Measurements from ENCODE around the gene CNTN5. TPM values are rescaled to one million over a fixed set of nuclear protein-coding genes. Genes with fewer than 3 reads are reported as not detected.

The CNTN5 gene
- polyA plus RNA-seq, 1 donor from 2014 or later, result 1.1 TPM

DNA sequence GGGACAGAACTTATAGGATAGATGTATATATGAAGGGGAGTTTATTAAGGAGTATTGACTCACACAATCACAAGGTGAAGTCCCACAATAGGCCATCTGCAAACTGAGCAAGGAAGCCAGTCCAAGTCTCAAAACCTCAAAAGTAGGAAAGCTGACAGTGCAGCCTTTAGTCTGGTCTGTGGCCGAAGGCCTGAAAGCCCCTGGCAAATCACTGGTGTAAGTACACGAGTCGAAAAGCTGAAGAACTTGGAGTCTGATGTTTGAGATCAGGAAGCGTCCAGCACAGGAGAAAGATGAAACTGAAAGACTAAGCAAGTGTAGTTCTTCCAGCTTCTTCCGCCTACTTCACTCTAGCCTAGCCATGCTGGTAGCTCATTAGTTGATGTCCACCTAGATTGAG is 866.7 kb downstream of the CNTN5 start:
- Histone ChIP-seq H2AFZ (ENCODE audit: low read depth, low read length) (no peak overlapping the region), H4K20me1 (ENCODE audit: insufficient read depth) (no peaks in the 10 kb centered on the region), H3K27me3 (ENCODE audit: insufficient read depth, low read depth, low read length) (no peaks in the 10 kb centered on the region), H3K9me3 (ENCODE audit: low read length) (no peaks in the 10 kb centered on the region), H3K9me2 (ENCODE audit: insufficient read depth, low read length) (no peaks in the 10 kb centered on the region), H3K36me3 (ENCODE audit: insufficient read depth, low read length) (no peaks in the 10 kb centered on the region), H3F3A (ENCODE audit: insufficient read depth, low read length, poor library complexity, severe bottlenecking) (no peaks in the 10 kb centered on the region), H3K4me3 (ENCODE audit: low read length) (no peak overlapping the region), H3K27ac (ENCODE audit: low read length) (no peak overlapping the region), H3K79me2 (replicated peaks; ENCODE audit: insufficient read depth, low read length) (no peaks in the 10 kb centered on the region), H3K4me2 (ENCODE audit: low read length) (no peak overlapping the region), H3K9ac (ENCODE audit: low read length) (no peak overlapping the region)
- TF ChIP-seq EZH2 (IDR thresholded peaks at IDR 0.05; ENCODE audit: borderline replicate concordance, insufficient read depth, low read length, poor library complexity, severe bottlenecking) (no peak), RAD21 (conservative IDR thresholded peaks at IDR 0.05) (no peak), TAF1 (IDR thresholded peaks at IDR 0.05; ENCODE audit: low read depth) (no peak), POLR2AphosphoS5 (IDR thresholded peaks at IDR 0.05) (no peak), EP300 (conservative IDR thresholded peaks at IDR 0.05; ENCODE audit: poor library complexity, severe bottlenecking) (no peak), SMC3 (conservative IDR thresholded peaks at IDR 0.05; ENCODE audit: poor library complexity) (no peak), MXI1 (conservative IDR thresholded peaks at IDR 0.05; ENCODE audit: poor library complexity, severe bottlenecking) (no peak)
- TF ChIP-seq, protein P1, sequence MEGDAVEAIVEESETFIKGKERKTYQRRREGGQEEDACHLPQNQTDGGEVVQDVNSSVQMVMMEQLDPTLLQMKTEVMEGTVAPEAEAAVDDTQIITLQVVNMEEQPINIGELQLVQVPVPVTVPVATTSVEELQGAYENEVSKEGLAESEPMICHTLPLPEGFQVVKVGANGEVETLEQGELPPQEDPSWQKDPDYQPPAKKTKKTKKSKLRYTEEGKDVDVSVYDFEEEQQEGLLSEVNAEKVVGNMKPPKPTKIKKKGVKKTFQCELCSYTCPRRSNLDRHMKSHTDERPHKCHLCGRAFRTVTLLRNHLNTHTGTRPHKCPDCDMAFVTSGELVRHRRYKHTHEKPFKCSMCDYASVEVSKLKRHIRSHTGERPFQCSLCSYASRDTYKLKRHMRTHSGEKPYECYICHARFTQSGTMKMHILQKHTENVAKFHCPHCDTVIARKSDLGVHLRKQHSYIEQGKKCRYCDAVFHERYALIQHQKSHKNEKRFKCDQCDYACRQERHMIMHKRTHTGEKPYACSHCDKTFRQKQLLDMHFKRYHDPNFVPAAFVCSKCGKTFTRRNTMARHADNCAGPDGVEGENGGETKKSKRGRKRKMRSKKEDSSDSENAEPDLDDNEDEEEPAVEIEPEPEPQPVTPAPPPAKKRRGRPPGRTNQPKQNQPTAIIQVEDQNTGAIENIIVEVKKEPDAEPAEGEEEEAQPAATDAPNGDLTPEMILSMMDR (IDR thresholded peaks at IDR 0.05; ENCODE audit: poor library complexity, severe bottlenecking), result no peak
- TF ChIP-seq, protein P2, sequence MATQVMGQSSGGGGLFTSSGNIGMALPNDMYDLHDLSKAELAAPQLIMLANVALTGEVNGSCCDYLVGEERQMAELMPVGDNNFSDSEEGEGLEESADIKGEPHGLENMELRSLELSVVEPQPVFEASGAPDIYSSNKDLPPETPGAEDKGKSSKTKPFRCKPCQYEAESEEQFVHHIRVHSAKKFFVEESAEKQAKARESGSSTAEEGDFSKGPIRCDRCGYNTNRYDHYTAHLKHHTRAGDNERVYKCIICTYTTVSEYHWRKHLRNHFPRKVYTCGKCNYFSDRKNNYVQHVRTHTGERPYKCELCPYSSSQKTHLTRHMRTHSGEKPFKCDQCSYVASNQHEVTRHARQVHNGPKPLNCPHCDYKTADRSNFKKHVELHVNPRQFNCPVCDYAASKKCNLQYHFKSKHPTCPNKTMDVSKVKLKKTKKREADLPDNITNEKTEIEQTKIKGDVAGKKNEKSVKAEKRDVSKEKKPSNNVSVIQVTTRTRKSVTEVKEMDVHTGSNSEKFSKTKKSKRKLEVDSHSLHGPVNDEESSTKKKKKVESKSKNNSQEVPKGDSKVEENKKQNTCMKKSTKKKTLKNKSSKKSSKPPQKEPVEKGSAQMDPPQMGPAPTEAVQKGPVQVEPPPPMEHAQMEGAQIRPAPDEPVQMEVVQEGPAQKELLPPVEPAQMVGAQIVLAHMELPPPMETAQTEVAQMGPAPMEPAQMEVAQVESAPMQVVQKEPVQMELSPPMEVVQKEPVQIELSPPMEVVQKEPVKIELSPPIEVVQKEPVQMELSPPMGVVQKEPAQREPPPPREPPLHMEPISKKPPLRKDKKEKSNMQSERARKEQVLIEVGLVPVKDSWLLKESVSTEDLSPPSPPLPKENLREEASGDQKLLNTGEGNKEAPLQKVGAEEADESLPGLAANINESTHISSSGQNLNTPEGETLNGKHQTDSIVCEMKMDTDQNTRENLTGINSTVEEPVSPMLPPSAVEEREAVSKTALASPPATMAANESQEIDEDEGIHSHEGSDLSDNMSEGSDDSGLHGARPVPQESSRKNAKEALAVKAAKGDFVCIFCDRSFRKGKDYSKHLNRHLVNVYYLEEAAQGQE (IDR thresholded peaks at IDR 0.05; ENCODE audit: borderline replicate concordance), result no peak

DNA sequence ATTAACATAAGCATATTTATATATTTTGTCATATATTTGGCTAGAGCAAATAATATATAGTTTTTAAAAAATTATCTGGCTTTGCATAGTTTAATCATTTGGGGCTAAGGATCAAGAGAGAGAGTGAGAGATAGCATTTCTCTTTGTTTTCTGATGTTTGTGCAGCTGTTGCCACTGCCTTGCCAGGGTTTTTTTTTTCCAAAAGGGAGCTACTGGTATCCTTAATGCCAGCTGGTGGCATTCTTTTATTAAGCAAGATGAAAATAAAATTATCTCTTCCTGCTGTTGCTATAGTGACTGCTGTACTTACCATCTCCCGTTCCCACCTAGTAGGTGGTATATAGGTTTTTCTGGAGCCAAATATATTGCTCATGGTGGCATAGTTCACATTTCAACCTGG is 873.1 kb downstream of the CNTN5 start:
- H3K4me2 ChIP-seq (ENCODE audit: low read length), result no peak overlapping the region
- H3K27ac ChIP-seq (ENCODE audit: low read length), result no peak overlapping the region
- H3K9me2 ChIP-seq (ENCODE audit: insufficient read depth, low read length), result no peaks in the 10 kb centered on the region
- H3F3A ChIP-seq (ENCODE audit: insufficient read depth, low read length, poor library complexity, severe bottlenecking), result no peaks in the 10 kb centered on the region
- TF ChIP-seq SMC3 (conservative IDR thresholded peaks at IDR 0.05; ENCODE audit: poor library complexity) (no peak), TAF1 (IDR thresholded peaks at IDR 0.05; ENCODE audit: low read depth) (no peak), EP300 (conservative IDR thresholded peaks at IDR 0.05; ENCODE audit: poor library complexity, severe bottlenecking) (no peak), EZH2 (IDR thresholded peaks at IDR 0.05; ENCODE audit: borderline replicate concordance, insufficient read depth, low read length, poor library complexity, severe bottlenecking) (no peak), POLR2AphosphoS5 (IDR thresholded peaks at IDR 0.05) (no peak), RAD21 (conservative IDR thresholded peaks at IDR 0.05) (no peak), MXI1 (conservative IDR thresholded peaks at IDR 0.05; ENCODE audit: poor library complexity, severe bottlenecking) (no peak)
- TF ChIP-seq, protein P1 (IDR thresholded peaks at IDR 0.05; ENCODE audit: poor library complexity, severe bottlenecking), result no peak
- TF ChIP-seq, protein P2 (IDR thresholded peaks at IDR 0.05; ENCODE audit: borderline replicate concordance), result no peak
- no peaks in the 10 kb centered on the region for H3K79me2 ChIP-seq (replicated peaks; ENCODE audit: insufficient read depth, low read length)
- no peak overlapping the region for H2AFZ ChIP-seq (ENCODE audit: low read depth, low read length)
- H3K36me3 ChIP-seq (ENCODE audit: insufficient read depth, low read length), result no peaks in the 10 kb centered on the region
- no peak overlapping the region for H3K4me3 ChIP-seq (ENCODE audit: low read length)
- no peak overlapping the region for H3K9ac ChIP-seq (ENCODE audit: low read length)
- H4K20me1 ChIP-seq (ENCODE audit: insufficient read depth), result no peaks in the 10 kb centered on the region
- no peaks in the 10 kb centered on the region for H3K9me3 ChIP-seq (ENCODE audit: low read length)
- no peaks in the 10 kb centered on the region for H3K27me3 ChIP-seq (ENCODE audit: insufficient read depth, low read depth, low read length)
